Anterior cingulate cortex (tissue), 58 donors: ENCODE results near the gene STAT5A.
A peak's percentile ranks its signal among the peaks of the same experiment; 100 is the strongest.
"Not testable (repeated sequence)": the region's sequence is repeated elsewhere in the genome, so short reads cannot be mapped to it uniquely, and the experiment has no call there.

ENCODE experiments used
- DNase-seq, 58 donors: peaks; one replicate each; lab custom pipeline; 2025; lab: John Stamatoyannopoulos, UW

Gene STAT5A

DNA sequence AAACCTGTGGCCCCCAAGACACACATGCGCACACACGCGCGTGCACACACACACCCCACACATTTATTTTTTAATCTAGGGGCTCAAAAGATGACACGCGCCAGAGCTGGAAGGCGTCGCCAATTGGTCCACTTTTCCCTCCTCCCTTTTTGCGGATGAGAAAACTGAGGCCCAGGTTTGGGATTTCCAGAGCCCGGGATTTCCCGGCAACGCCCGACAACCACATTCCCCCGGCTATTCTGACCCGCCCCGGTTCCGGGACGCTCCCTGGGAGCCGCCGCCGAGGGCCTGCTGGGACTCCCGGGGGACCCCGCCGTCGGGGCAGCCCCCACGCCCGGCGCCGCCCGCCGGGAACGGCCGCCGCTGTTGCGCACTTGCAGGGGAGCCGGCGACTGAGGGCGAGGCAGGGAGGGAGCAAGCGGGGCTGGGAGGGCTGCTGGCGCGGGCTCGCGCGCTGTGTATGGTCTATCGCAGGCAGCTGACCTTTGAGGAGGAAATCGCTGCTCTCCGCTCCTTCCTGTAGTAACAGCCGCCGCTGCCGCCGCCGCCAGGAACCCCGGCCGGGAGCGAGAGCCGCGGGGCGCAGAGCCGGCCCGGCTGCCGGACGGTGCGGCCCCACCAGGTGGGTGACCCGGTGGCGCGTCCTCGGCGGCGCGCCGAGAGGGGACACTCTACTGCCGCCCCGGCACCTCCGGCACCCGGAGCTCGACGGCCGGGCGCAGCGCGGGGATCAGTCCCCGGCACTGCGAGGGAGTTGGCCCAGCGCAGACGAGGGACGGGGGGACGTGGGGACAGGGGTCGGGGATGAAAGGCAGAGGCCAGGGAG lies at the start of gene STAT5A:
Gene STAT5A (plus strand): TSS at position 522 of the 826 bp plus-strand sequence. CDS start 914 bp downstream, outside the sequence.
- peak in 50 of 58 donors; percentile 6 to 77 (median 58) for DNase-seq

DNA sequence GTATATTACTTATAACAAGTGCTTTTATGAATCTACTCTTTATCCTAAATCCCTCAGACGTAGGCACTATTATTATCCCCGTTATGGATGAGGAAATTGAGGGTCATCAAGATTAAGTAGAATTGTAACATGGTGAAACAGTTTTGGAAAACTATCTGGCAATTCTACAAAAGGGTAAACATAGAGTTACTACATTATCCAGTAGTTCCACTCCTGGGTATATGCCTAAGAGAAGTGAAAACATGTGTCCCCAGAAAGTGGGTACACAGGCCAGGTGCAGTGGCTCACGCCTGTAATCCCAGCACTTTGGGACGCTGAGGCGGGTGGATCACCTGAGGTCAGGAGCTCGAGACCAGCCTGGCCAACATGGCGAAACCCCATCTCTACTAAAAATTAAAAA lies 48.7 kb upstream of the STAT5A start:
- not testable (repeated sequence) for DNase-seq

DNA sequence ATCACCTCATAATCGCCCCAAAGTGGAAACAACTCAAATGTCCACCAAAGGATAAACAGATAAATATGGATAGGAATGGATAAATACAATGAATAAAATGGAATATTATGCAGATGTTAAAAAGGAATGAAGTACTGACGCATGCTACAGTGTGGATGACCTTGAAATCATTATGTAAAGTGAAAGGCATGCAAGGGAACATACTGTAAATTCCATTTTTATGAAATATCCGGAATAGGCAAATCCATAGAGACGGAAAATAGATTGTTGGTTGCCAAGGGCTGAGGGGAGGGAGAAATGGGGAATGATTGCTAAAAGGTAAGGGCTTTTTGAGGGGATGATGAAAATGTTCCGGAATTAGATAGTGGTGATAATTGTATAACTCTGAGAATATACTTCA lies 48.1 kb upstream of the STAT5A start:
- DNase-seq: no peak

DNA sequence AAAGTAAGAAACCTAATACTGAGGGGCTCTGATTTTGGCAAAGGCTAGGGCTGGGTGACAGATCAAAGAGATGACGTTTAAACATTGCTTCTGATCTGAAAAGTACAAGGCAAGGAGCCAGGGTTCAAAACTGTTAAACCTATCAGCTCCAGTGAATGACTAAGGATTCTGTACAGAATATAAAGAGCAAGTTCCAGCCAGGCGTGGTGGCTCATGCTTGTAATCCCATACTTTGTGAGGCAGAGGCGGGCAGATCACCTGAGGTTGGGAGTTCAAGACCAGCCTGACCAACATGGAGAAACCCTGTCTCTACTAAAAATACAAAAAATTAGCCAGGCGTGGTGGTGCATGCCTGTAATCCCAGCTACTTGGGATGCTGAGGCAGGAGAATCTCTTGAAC lies 47.4 kb upstream of the STAT5A start:
- DNase-seq: not testable (repeated sequence)

DNA sequence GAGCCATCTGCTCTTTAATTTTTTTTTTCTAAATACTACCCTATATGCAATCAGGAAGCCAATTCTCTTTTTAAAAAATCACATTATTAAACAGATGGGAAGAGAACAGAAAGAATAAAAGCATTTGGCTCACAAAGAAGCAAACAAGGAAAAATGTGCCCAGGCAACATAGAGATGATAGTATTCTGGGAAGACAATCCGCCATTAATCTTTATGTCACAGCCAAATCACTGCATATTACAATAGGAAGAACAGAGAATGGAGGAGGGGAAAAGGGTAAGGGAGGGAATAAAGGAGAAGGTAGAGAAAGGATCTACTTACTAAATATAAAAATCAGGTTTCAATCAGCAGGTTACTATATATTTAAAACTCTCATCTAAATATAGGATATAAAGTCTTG lies 46.4 kb upstream of the STAT5A start:
- DNase-seq: no peak

DNA sequence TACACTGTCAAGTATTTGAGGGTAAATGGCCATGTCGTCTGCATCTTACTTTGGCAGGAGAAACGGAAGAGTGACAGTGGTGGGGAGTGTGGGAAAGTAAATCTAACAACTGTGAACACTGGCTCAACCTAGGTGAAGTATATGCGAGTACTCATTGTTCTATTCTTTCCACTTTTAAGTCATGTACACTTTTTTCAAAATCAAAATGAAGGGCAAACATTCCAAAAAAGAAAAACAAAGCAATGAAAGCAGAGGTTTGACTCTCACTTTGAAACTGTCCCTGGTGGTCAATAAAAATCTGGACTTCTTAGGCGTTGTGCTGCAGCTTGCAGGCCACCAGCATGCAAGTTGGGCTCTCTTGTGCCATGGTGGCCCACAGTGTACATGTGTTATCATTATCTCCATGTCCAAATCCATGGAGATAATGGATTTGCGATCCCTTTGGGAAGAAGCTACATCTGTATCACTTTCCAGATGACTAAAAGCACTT lies 44.8 kb upstream of the STAT5A start:
- DNase-seq: no peak

DNA sequence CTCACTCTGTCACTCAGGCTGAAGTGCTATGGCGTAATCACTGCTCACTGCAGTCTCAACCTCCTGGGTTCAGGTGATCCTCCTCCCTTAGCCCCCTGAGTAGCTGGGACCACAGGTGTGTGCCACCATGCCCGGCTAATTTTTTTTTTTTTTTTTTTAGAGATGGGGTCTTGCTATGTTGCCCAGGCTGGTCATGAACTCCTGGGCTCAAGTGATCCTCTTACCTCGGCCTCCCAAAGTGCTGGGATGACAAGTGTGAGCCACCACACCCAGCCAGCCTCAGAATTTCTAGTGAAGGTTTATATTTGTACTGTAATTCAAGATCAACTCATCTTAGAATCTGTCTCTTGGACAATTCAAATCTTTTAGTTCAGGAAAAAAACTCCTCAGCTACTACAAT lies 44.2 kb upstream of the STAT5A start:
- not testable (repeated sequence) for DNase-seq

DNA sequence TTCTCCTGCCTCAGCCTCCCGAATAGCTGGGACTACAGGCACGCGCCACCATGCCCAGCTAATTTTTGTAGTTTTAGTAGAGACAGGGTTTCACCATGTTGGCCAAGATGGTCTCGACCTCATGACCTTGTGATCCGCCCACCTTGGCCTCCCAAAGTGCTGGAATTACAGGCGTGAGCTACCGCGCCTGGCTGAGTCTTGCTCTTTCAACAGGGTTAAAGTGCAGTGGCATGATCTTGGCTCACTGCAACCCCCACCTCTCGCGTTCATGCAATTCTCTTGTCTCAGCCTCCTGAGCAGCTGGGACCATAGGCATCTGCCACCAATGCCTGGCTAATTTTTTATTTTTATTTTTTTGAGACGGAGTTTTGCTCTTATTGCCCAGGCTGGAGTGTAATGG lies 43.1 kb upstream of the STAT5A start:
- DNase-seq: not testable (repeated sequence)

DNA sequence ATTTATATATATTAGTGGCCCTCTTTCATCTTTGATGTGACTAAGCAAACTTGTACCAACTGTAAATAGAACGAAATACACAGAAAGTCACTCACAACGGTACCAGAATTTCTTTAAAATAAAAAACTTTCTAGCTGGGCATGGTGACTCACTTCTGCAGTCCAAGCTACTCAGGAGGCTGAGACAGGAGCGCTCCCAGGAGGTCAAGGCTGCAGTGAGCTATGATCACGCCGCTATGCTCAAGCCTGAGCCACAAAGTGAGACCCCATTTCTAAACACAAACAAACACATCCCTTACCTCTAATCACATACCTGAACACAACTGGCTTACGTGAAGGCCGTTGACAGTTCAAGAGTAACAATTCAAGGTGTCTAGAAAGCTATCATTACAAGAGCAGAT lies 41.8 kb upstream of the STAT5A start:
- DNase-seq: no peak

DNA sequence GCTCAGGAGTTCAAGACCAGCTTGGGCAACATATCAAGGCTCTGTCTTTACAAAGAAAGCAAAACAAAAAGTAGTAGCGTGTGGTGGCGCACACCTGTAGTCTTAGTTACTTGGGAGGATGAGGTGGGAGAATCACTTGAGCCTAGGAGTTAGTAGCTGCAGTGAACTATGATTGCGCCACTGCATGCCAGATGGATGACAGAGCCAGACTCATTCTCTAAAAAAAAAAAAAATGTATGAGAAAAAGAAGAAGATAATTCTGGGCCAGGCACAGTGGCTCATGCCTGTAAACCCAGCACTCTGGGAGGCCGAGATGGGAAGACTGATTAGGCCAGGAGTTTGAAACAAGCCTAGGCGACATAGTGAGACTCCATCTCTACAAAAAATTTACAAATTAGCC lies 40.6 kb upstream of the STAT5A start:
- DNase-seq: no peak

DNA sequence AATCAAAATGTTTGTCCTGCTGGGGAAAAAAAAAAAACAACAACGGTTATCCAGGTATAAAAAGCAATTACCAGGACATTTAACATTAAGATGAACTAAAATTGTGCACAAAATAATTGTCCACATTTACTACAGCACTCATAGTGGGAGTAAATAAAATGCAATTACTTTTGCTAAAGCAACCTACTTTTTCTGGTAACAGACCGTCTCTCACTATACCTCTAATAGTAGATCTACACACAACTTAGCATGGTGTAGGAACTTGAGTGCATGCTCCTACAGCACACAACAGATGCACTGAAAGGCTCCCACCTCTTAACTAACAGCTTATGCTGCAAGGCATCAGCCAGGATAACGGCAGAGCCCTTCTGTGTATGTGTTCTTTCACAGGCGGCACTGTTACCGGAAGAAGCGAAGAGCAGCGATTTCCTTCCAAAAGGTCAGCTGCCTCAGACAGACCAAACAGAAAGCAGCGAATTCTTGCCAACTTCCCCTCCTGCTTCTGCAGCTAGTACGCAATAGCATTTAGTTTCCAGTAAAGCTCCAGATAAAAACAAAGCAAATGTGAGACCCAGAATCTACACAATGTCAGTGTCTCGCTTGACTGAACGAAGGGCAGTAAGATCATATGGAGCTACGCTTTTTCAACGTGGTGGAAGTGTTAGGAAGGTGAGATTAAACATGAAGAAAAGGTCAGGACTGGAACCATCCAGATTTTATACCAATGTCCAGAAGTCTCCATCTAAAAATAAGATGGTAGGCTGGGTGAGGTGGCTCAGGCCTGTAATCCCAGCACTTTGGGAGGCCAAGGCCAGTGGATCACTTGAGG lies 39.7 kb upstream of the STAT5A start:
- DNase-seq: peak in 56 of 58 donors; percentile 2 to 91 (median 74)

DNA sequence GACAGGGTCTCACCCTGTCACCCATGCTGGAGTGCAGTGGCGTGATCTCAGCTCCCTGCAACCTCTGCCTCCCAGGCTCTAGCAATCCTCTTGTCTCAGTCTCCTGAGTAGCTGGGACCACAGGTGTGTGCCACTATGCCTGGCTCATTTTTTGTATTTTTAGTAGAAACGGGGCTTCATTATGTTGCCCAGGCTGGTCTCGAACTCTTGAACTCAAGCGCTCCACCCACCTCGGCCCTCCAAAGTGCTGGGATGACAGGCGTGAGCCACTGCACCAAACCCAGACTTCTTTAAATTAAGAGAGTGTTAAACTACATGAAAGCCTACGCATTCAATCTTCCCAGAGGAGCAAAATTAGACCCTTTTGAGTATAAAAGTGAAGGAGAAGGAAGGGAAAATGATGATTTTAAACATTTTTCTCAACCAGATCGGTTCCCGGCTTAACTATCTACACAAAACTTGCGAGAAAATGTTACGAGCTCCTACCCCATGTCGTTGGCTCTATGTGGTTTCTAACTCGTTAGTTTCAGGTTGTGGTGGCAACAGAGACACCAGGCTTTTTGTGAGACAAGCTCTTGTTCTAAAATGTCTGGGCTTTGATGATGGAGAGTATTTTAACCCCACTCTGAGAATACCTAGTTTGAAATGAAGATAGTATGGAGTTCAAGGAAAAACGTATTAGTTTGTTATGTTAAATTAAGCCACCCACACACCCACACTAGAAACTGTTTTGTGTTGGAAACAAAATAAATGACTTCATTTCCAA lies 38.4 kb upstream of the STAT5A start:
- DNase-seq: no peak

DNA sequence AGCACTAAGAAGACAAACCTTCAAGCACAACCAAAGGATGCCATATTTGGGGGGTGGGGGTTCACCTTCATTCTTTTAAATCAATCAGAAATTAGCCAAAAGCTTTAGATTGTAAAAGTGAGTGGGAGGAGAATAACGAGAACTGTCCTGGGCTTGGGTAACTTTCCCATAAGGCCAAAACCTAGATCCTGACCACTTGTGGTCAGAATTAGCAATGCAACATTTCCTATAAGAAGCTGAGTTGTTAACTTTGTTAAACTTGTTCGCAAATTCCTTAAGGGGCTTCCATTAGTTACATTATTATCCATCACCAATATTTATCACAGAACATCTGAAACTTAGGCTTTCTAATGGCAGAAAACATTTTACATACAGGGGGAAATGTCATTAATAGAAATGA lies 37.2 kb upstream of the STAT5A start:
- no peak for DNase-seq

DNA sequence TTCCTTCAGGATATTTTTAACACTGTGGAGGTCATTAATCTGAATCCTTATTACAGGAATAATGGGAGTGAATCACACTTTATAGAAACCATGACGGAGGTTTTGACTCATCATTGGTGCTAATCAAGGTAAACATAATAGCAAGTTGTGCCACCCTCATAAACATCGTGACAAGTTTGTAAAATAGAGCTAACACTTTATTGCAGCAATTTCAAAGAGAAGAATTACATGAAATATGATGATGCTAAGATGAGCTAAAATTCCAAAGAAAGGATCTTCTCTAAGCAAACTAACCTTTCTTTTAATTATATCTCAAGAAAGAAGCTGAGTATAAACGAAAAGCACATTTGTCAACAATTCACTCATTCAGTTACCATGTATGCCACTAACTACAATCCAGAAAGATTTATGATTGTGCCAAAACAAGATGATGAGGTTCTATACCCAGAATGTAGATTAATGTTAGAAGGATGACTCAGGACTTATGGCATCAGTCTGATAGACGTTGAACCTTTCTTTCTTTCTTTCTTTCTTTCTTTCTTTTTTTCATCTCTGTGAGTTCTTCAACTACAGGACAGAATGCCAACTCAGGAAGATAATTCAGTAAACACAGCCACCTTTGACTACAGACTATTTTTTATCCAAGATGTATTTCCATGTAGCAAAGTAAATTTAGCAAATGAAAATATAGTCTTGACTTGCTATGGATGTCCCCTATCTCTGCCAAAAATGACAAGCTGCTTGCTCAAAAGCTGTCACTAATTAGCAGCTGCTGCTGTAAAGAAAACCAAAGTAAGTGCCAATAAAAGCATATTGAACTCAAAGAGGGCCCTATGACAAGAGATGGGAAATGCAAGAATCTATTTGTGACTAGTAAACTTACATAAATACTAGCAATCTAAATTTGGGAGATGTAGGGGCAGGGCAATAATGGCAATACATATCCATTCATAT lies 35.4 kb upstream of the STAT5A start:
- DNase-seq: peak in 1 of 58 donors; percentile 47

DNA sequence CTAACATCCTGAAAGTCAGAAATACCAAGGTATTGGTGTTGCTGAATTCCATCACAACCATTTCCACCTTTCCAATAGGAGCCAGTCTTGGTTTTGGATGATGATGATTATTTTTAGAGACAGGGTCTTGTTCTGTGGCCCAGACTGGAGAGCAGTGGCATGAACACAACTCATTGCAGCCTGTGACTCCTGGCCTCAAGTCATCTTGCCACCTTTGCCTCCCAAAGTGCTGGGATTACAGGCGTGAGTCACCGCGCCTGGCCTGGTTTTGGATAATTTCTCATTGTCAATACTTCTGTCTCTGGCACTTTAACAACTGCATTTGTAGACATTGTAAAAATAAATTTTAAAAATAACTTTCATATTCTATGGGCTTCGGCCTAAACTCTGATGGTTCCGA lies 34.7 kb upstream of the STAT5A start:
- DNase-seq: peak in 1 of 58 donors; percentile 6

DNA sequence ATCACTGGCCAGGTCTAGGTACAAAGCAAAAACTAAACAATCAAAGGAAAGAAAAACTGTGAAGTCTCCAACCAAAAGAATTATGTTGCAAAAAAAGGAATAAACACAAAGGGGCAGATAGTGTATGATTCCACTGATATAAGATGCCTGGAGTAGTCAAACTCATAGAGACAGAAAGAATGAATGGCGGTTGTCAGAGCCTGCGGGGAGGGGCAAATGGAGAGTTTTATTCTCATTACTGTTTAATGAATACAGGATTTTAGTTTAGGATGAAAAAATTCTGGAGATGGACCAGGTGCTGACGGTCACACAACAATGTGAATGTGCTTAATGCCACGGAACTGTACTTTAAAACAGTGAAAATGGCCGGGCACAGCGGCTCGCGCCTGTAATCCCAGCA lies 32.9 kb upstream of the STAT5A start:
- DNase-seq: no peak

DNA sequence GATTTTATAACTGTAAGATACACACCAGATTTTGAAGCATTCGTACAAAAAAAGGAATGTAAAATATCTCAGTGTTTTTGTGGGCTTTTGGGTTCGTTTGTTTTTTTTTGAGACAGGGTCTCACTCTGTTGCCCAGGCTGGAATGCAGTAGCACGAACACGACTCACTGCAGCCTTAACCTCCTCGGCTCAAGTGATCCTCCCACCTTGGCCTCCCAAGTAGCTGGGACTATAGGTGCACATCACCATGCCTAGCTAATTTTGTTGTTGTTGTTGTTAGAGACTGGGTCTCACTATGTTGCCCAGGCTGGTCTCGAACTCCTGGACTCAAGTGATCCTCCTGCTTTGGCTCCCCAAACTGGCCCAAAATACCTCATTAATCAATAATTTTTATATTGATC lies 28.0 kb upstream of the STAT5A start:
- no peak for DNase-seq

DNA sequence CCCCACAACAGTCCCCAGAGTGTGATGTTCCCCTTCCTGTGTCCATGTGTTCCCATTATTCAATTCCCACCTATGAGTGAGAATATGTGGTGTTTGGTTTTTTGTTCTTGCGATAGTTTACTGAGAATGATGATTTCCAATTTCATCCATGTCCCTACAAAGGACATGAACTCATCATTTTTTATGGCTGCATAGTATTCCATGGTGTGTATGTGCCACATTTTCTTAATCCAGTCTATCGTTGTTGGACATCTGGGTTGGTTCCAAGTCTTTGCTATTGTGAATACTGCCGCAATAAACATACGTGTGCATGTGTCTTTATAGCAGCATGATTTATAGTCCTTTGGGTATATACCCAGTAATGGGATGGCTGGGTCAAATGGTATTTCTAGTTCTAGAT lies 23.9 kb upstream of the STAT5A start:
- not testable (repeated sequence) for DNase-seq

DNA sequence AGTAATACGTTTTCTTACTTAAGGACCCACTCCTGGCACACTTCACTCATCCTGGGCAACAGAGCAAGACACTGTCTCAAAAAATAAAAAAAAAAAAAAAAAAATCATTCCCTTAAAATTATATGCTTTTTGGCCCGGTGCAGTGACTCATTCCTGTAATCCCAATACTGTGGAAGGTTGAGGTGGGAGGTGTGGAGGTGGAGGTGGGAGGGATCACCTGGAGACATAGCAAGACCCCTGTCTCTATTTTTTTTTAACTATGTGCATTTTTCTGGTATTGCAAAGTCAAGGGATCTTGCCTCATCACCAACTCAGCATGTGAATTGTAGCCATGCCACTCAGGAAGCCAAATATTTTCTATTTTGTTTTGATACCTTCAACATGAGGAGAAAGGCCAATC lies 21.8 kb upstream of the STAT5A start:
- DNase-seq: no peak
